WERI-Rb-1 (cell line): Measurements from ENCODE around the gene MANBA.
"Not testable (repeated sequence)": the region's sequence is repeated elsewhere in the genome, so short reads cannot be mapped to it uniquely, and the experiment has no call there.

Experiments
- DNase-seq: peaks from one replicate; pipeline ENCODE4 v3.0.0-alpha.2; 2020
- H3K27ac ChIP-seq: fragments of 250-450 bp; sonication (Bioruptor Pico); 2 replicates; pipeline ENCODE4 v1.5.1; 2020; ENCODE audit warnings: mild to moderate bottlenecking, moderate library complexity
- H3K27me3 ChIP-seq: fragments of 250-450 bp; sonication (Bioruptor Pico); 2 replicates; pipeline ENCODE4 v1.5.1; 2021; ENCODE audit warnings: mild to moderate bottlenecking, low read depth, moderate library complexity; ENCODE audit not compliant: insufficient read depth, severe bottlenecking
- H3K36me3 ChIP-seq: fragments of 250-450 bp; sonication (Bioruptor Pico); 2 replicates; pipeline ENCODE4 v1.5.1; 2020; ENCODE audit warnings: mild to moderate bottlenecking, moderate library complexity
- H3K4me3 ChIP-seq: 2 replicates; pipeline ENCODE4 v1.5.1; 2011; ENCODE audit warnings: low read depth, mild to moderate bottlenecking, control low read depth, low read length
- H3K9me3 ChIP-seq: fragments of 250-450 bp; sonication (Bioruptor Pico); 2 replicates; pipeline ENCODE4 v1.5.1; 2021; ENCODE audit warnings: mild to moderate bottlenecking, moderate library complexity; ENCODE audit not compliant: severe bottlenecking
- CTCF ChIP-seq: IDR thresholded peaks from 2 replicates; pipeline ENCODE4 v1.5.1; 2011; ENCODE audit warnings: low read depth, mild to moderate bottlenecking, control low read depth, inconsistent platforms, low read length

MANBA gene

GRCh38 chr4:102726068-102726467 is 34.7 kb downstream of the MANBA start:
- Histone ChIP-seq H3K36me3 (peaks cover 4% of the 10 kb centered on the region), H3K4me3 (no peak overlapping the region), H3K27me3 (no peaks in the 10 kb centered on the region), H3K27ac (no peak overlapping the region), H3K9me3 (peaks cover 5% of the 10 kb centered on the region)
- DNase-seq = no peak
- no peak for TF ChIP-seq CTCF

DNA sequence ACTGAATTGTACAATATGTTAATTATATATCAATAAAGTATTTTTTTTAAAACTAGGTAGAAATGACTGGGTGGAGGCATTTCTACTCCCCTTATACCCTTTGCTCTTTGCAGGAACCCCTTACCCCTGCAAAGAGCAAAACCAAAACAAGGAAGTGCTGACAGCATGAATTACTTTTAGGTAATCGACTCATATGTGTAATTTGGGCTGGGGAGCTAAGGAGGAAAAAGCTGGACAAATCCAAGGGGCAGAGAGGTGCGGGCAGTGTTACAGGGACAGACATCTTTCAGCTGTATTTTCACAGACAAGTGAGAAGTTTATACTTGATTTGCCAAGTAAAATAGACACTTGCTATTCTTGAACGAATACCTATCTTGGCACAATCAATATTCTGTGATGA is 35.5 kb downstream of the MANBA start:
- Histone ChIP-seq H3K4me3 (no peak overlapping the region), H3K27me3 (no peaks in the 10 kb centered on the region), H3K36me3 (peaks cover 4% of the 10 kb centered on the region), H3K9me3 (peaks cover 5% of the 10 kb centered on the region), H3K27ac (no peak overlapping the region)
- no peak for DNase-seq
- no peak for TF ChIP-seq CTCF

GRCh38 chr4:102723511-102723910 is 37.3 kb downstream of the MANBA start:
- Histone ChIP-seq H3K9me3 (no peaks in the 10 kb centered on the region), H3K36me3 (peaks cover 7% of the 10 kb centered on the region), H3K27ac (no peak overlapping the region), H3K27me3 (no peaks in the 10 kb centered on the region), H3K4me3 (no peak overlapping the region)
- TF ChIP-seq CTCF = no peak
- DNase-seq = no peak

GRCh38 chr4:102722740-102723139 is 38.0 kb downstream of the MANBA start:
- H3K27me3 ChIP-seq = no peaks in the 10 kb centered on the region
- no peaks in the 10 kb centered on the region for H3K9me3 ChIP-seq
- H3K36me3 ChIP-seq = peaks cover 8% of the 10 kb centered on the region
- no peak for TF ChIP-seq CTCF
- no peak overlapping the region for H3K4me3 ChIP-seq
- no peak overlapping the region for H3K27ac ChIP-seq
- no peak for DNase-seq

DNA sequence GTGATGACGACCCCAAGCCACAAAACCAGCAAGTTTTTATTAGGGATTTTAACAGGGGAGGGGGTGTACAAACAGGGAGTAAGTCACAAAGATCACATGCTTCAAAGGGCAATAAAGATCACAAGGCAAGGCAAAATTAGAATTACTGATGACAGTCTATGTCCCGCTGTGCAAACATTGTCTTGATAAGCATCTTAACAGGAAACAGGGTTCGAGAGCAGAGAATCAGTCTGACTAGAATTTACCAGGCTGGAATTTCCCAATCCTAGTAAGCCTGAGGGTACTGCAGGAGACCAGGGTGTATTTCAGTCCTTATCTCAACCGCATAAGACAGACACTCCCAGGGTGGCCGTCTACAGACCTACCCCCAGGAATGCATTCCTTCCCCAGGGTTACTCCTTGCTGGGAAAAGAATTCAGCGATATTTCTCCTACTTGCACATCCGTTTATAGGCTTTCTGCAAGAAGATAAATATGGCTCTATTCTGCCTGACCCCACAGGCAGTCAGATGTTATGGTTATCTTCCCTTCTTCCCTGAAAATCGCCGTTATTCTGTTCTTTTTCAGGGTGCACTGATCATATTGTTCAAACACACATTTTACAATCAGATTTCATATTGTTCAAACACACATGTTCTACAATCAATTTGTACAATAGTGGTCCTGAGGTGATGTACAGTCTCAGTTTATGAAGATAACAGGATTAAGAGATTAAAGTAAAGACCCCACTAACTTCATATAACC is 41.8 kb downstream of the MANBA start:
- not testable (repeated sequence) for DNase-seq, H3K27me3 ChIP-seq, H3K4me3 ChIP-seq, H3K27ac ChIP-seq, H3K9me3 ChIP-seq, H3K36me3 ChIP-seq

GRCh38 chr4:102717448-102718092 is 43.2 kb downstream of the MANBA start:
- no peak overlapping the region for H3K4me3 ChIP-seq

More at GRCh38 chr4:102717448-102718092, 43.2 kb downstream of the MANBA start:
- DNase-seq = no peak
- no peak for TF ChIP-seq CTCF
- Histone ChIP-seq H3K9me3 (no peaks in the 10 kb centered on the region), H3K36me3 (peaks cover 7% of the 10 kb centered on the region), H3K27me3 (no peaks in the 10 kb centered on the region), H3K27ac (no peak overlapping the region)
